Esophagus (tissue), 2 donors: ENCODE data around the gene KIAA0513. TPM values are rescaled to one million over a fixed set of nuclear protein-coding genes. Genes with fewer than 3 reads are reported as not detected.

Experiments
- H3K27ac ChIP-seq, 2 donors: one replicate each; pipeline ENCODE4 v1.5.1; 2013; ENCODE audit warnings: low read depth in 2 of 2, mild to moderate bottlenecking in 2 of 2, inconsistent platforms in 1 of 2, low read length in 1 of 2, moderate library complexity in 1 of 2
- H3K27me3 ChIP-seq, 2 donors: one replicate each; pipeline ENCODE4 v1.6.1; 2013; ENCODE audit warnings: low read length in 2 of 2, control low read depth in 1 of 2, mild to moderate bottlenecking in 1 of 2; ENCODE audit not compliant: insufficient read depth in 2 of 2, control insufficient read depth in 1 of 2
- H3K36me3 ChIP-seq, 2 donors: one replicate each; pipeline ENCODE4 v1.6.1; 2013; ENCODE audit warnings: low read length in 1 of 2; ENCODE audit not compliant: control insufficient read depth in 2 of 2, insufficient read depth in 2 of 2
- H3K4me1 ChIP-seq, 2 donors: one replicate each; pipeline ENCODE4 v1.6.1; 2013; ENCODE audit warnings: low read length in 1 of 2; ENCODE audit not compliant: control insufficient read depth in 2 of 2, insufficient read depth in 2 of 2
- H3K4me3 ChIP-seq, 2 donors: one replicate each; pipeline ENCODE4 v1.5.1; 2013; ENCODE audit warnings: low read length in 2 of 2, mild to moderate bottlenecking in 2 of 2, low read depth in 1 of 2, moderate library complexity in 1 of 2
- H3K9me3 ChIP-seq, 2 donors: one replicate each; pipeline ENCODE4 v1.6.1; 2013; ENCODE audit warnings: mild to moderate bottlenecking in 2 of 2, low read depth in 1 of 2, low read length in 1 of 2, moderate library complexity in 1 of 2; ENCODE audit not compliant: control insufficient read depth in 2 of 2, insufficient read depth in 1 of 2
- WGBS, 2 donors: extraction: QIAGEN DNeasy Blood & Tissue Kit; methylation state at CpG; one replicate each; pipeline ENCODE4 v1.1.7; 2013; 5-methylcytosine and 5-hydroxymethylcytosine counted together
- polyA plus RNA-seq, 2 donors: library from polyadenylated mRNA; stranded (reverse); fragments of 200-250 nt; gene quantifications; one replicate each; pipeline ENCODE4 v1.2.3, GENCODE V29; 2013
- donor health status: healthy with polysubstance abuse.
- donor health status: Bipolar disorder and iron deficiency.

Gene KIAA0513
- polyA plus RNA-seq, 2 donors, result 3.0 to 3.7 TPM

- Histone ChIP-seq H3K4me1 (peaks cover 0 to 4% of the 10 kb centered on the region in 2 donors), H3K27me3 (no peaks in the 10 kb centered on the region), H3K9me3 (no peaks in the 10 kb centered on the region), H3K27ac (no peak overlapping the region), H3K36me3 (peaks cover 0 to 8% of the 10 kb centered on the region in 2 donors), H3K4me3 (no peak overlapping the region)
- 67 to 80% methylated on average over 8 of the region's 8 CpGs for WGBS, 2 donors
These were observed 63.4 kb downstream of the KIAA0513 start for GRCh38 chr16:85090873-85091521.

- Histone ChIP-seq H3K27ac (no peak overlapping the region), H3K4me3 (no peak overlapping the region), H3K9me3 (no peaks in the 10 kb centered on the region), H3K27me3 (no peaks in the 10 kb centered on the region), H3K4me1 (peaks cover 0 to under 1% of the 10 kb centered on the region in 2 donors), H3K36me3 (peaks cover 0 to 8% of the 10 kb centered on the region in 2 donors)
- WGBS, 2 donors, result 88 to 91% methylated on average over 7 of the region's 7 CpGs
These were observed 63.9 kb downstream of the KIAA0513 start for GRCh38 chr16:85091522-85091910.

DNA sequence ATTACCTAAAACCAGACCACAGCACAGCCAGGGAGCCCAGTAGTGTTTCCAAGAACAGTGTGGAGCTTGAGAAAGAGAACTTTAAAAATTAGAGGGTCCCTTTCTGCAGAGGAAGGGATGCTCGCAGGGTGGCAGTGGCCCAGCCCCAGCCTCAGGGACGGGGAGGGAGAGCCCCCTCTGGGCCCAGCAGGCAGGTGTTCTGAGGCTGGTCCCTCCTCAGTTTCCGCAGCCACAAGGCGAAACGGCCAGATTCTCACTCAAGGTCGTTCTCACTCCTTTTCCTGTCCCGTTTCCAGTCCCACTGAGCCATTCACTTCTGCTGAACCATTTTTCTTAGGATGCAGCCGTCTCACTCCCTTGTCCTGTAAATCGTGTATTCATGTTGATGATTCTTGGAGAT, 64.7 kb downstream of the KIAA0513 start:
- Histone ChIP-seq H3K27me3 (no peaks in the 10 kb centered on the region), H3K4me1 (no peaks in the 10 kb centered on the region), H3K36me3 (peaks cover 0 to 5% of the 10 kb centered on the region in 2 donors), H3K9me3 (no peaks in the 10 kb centered on the region), H3K4me3 (no peak overlapping the region), H3K27ac (no peak overlapping the region)
- WGBS, 2 donors, result 78 to 84% methylated on average over 9 of the region's 9 CpGs

GRCh38 chr16:85092851-85093250, 65.3 kb downstream of the KIAA0513 start:
- 88 to 90% methylated on average over 18 of the region's 18 CpGs for WGBS, 2 donors
- no peaks in the 10 kb centered on the region for H3K4me1 ChIP-seq

GRCh38 chr16:85093705-85094104, 66.1 kb downstream of the KIAA0513 start:
- H3K9me3 ChIP-seq, result no peaks in the 10 kb centered on the region
- no peak overlapping the region for H3K27ac ChIP-seq
- WGBS, 2 donors, result 73 to 82% methylated on average over 13 of the region's 13 CpGs
- H3K27me3 ChIP-seq, result no peaks in the 10 kb centered on the region
- H3K36me3 ChIP-seq, result peaks cover 0 to 2% of the 10 kb centered on the region in 2 donors
- H3K4me1 ChIP-seq, result no peaks in the 10 kb centered on the region
- no peak overlapping the region for H3K4me3 ChIP-seq

More at GRCh38 chr16:85092851-85093250, 65.3 kb downstream of the KIAA0513 start:
- H3K9me3 ChIP-seq, result no peaks in the 10 kb centered on the region
- no peak overlapping the region for H3K27ac ChIP-seq
- H3K36me3 ChIP-seq, result peaks cover 0 to 5% of the 10 kb centered on the region in 2 donors
- no peaks in the 10 kb centered on the region for H3K27me3 ChIP-seq
- no peak overlapping the region for H3K4me3 ChIP-seq

GRCh38 chr16:85094176-85094805, 66.7 kb downstream of the KIAA0513 start:
- Histone ChIP-seq H3K4me1 (no peaks in the 10 kb centered on the region), H3K36me3 (no peaks in the 10 kb centered on the region), H3K27ac (no peak overlapping the region), H3K27me3 (no peaks in the 10 kb centered on the region), H3K4me3 (no peak overlapping the region), H3K9me3 (no peaks in the 10 kb centered on the region)
- 88 to 90% methylated on average over 12 of the region's 12 CpGs for WGBS, 2 donors

DNA sequence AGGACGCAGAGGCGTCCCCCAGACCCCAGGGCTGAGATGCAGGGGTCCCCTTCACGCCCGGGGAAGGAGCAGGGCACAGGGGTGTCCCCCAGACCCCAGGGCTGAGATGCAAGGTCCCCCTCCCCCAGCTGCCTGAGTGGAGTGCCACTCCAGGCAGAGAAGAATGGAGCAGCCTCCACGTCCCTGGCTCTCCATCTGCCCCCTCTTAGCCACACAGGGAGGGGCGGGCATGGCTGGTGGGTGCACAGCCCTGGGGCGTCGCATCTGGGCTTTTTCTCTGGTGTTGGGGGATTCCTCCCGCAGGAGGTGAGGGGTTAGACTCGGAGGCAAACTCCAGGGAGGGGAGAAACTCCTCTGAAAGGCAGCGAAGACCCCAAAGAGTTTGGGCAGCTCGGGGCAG, 67.2 kb downstream of the KIAA0513 start:
- no peak overlapping the region for H3K4me3 ChIP-seq
- WGBS, 2 donors, result 82 to 84% methylated on average over 12 of the region's 12 CpGs

DNA sequence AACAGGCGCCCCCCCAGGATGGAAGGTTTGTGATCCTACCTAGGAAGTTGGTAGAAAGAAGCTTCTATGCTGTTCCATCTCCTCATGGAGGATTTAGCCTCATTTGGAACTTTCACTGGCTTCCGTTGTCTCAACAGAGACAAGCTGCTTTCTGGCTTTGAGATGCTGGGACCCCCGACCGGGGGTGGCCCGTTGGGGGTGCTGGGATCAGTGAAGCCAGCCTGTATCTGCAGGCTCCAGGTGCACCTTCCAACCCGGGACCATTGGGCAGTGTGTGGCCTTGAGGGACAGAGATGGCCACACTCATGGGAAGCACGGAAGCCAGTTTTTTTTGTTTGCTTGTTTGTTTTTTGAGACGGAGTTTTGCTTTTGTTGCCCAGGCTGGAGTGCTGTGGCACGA, 69.3 kb downstream of the KIAA0513 start:
- Histone ChIP-seq H3K27ac (no peak overlapping the region), H3K4me3 (no peak overlapping the region), H3K9me3 (no peaks in the 10 kb centered on the region), H3K36me3 (no peaks in the 10 kb centered on the region), H3K27me3 (no peaks in the 10 kb centered on the region), H3K4me1 (no peaks in the 10 kb centered on the region)
- 70 to 75% methylated on average over 9 of the region's 9 CpGs for WGBS, 2 donors

More for the DNA sequence above, 67.2 kb downstream of the KIAA0513 start:
- H3K27ac ChIP-seq, result no peak overlapping the region
- no peaks in the 10 kb centered on the region for H3K9me3 ChIP-seq
- H3K4me1 ChIP-seq, result no peaks in the 10 kb centered on the region
- H3K36me3 ChIP-seq, result no peaks in the 10 kb centered on the region
- H3K27me3 ChIP-seq, result no peaks in the 10 kb centered on the region

DNA sequence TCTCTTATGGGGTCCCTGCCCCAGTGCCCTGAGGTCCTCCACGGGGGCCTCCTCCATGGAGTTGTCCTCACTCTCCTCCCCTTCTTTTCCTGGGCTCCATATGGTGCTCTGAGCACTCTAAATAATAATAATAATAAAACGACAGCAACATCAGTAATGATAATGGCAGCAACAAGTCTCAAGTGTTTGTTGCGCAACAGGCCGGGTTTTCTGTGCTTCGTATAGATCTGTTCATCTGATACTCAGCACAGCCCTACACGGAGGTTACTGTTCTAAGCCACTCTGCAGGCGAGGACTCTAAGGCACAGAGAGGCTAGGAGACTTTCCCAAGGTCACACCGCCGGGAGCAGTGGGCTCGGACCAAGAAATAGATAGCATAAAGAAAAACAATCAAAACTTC, 71.0 kb downstream of the KIAA0513 start:
- no peak overlapping the region for H3K27ac ChIP-seq
- H3K27me3 ChIP-seq, result no peaks in the 10 kb centered on the region
- WGBS, 2 donors, result 79 to 82% methylated on average over 10 of the region's 10 CpGs
- no peaks in the 10 kb centered on the region for H3K9me3 ChIP-seq
- no peak overlapping the region for H3K4me3 ChIP-seq
- no peaks in the 10 kb centered on the region for H3K4me1 ChIP-seq
- H3K36me3 ChIP-seq, result no peaks in the 10 kb centered on the region

- Histone ChIP-seq H3K4me3 (no peak overlapping the region), H3K27ac (no peak overlapping the region), H3K9me3 (no peaks in the 10 kb centered on the region), H3K27me3 (no peaks in the 10 kb centered on the region), H3K36me3 (no peaks in the 10 kb centered on the region), H3K4me1 (peaks cover 0 to 6% of the 10 kb centered on the region in 2 donors)
- 92% methylated on average over 10 of the region's 10 CpGs for WGBS, 2 donors
These were observed 72.7 kb downstream of the KIAA0513 start for GRCh38 chr16:85100265-85100664.
